ENCODE results near the gene NTN3. TPM values are rescaled to one million over a fixed set of nuclear protein-coding genes. Genes with fewer than 3 reads are reported as not detected.

NTN3 gene
- total RNA-seq, 4 donors from 2014 or later: 0.39 TPM; not detected in 3

- no peak overlapping the region for H3K4me3 ChIP-seq
- no peak for DNase-seq (ENCODE audit: low spot score in 2 of 2)
- TF ChIP-seq CTCF (IDR thresholded peaks at IDR 0.05) (no peak), POLR2A (IDR thresholded peaks at IDR 0.05) (peak in 1 of 2 donors; percentile 19), EP300 (IDR thresholded peaks at IDR 0.05) (peak in 1 of 2 donors; percentile 7)
- WGBS, 2 donors: 64 to 75% methylated on average over 10 to 13 of the region's 14 CpGs
- peak overlapping the region in 3 of 4 donors; percentile 53 to 79 (median 61) for H3K27ac ChIP-seq
- H3K27me3 ChIP-seq: no peaks in the 10 kb centered on the region
- peaks cover 0 to 23% (median 8%) of the 10 kb centered on the region in 4 donors for H3K4me1 ChIP-seq
- H3K36me3 ChIP-seq: no peaks in the 10 kb centered on the region
- no peaks in the 10 kb centered on the region for H3K9me3 ChIP-seq
These were observed 36.1 kb downstream of the NTN3 start for GRCh38 chr16:2507052-2507659.

DNA sequence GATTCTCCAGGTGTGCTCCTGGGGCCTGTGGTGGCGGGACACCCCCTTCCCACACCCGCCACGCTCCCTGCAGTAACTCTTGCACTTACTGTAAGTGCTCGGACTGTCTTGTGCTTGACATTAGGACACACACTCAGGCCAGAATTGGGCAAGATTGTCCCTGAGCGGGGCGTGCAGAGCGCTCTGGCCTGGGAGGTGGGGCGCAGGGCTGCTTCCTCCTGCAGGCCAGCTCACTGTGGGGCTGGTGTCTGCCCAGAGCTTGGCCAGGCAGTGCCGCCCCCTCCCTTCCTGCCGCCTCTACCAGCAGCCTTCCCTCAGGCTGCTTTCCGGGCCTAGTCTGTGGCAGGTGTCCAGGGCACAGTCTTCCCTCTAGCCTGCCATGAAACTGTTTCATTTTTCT lies 36.6 kb downstream of the NTN3 start:
- H3K4me1 ChIP-seq: peaks cover 0 to 23% (median 7%) of the 10 kb centered on the region in 4 donors
- no peaks in the 10 kb centered on the region for H3K9me3 ChIP-seq
- H3K4me3 ChIP-seq: no peak overlapping the region
- no peaks in the 10 kb centered on the region for H3K36me3 ChIP-seq
- WGBS, 2 donors: 73 to 76% methylated on average over 6 to 7 of the region's 11 CpGs
- H3K27ac ChIP-seq: peak overlapping the region in 3 of 4 donors; percentile 53 to 79 (median 61)
- no peak for DNase-seq (ENCODE audit: low spot score in 2 of 2)
- no peaks in the 10 kb centered on the region for H3K27me3 ChIP-seq
- TF ChIP-seq CTCF (IDR thresholded peaks at IDR 0.05): no peak
- TF ChIP-seq EP300 (IDR thresholded peaks at IDR 0.05): peak in 1 of 2 donors; percentile 46

- H3K27me3 ChIP-seq: no peaks in the 10 kb centered on the region
- 85 to 86% methylated on average over 18 of the region's 18 CpGs for WGBS, 2 donors
- no peak overlapping the region for H3K27ac ChIP-seq
- peaks cover 0 to 24% (median 8%) of the 10 kb centered on the region in 4 donors for H3K4me1 ChIP-seq
- no peak for DNase-seq (ENCODE audit: low spot score in 2 of 2)
- TF ChIP-seq EP300 (IDR thresholded peaks at IDR 0.05) (no peak), POLR2A (IDR thresholded peaks at IDR 0.05) (no peak), CTCF (IDR thresholded peaks at IDR 0.05) (no peak)
- no peak overlapping the region for H3K4me3 ChIP-seq
- no peaks in the 10 kb centered on the region for H3K36me3 ChIP-seq
- H3K9me3 ChIP-seq: no peaks in the 10 kb centered on the region
These were observed 37.8 kb downstream of the NTN3 start for GRCh38 chr16:2508722-2509400.

- H3K27ac ChIP-seq: peak overlapping the region in 2 of 4 donors; percentile 8 to 52
- peak; percentile 65 to 71 for DNase-seq (ENCODE audit: low spot score in 2 of 2)
- H3K4me1 ChIP-seq: peaks cover 0 to 40% (median 22%) of the 10 kb centered on the region in 4 donors
- peak overlapping the region in 1 of 4 donors; percentile 13 for H3K4me3 ChIP-seq
- H3K27me3 ChIP-seq: no peaks in the 10 kb centered on the region
- no peaks in the 10 kb centered on the region for H3K9me3 ChIP-seq
- H3K36me3 ChIP-seq: peaks cover 0 to under 1% (median 0%) of the 10 kb centered on the region in 3 donors
- no peak for TF ChIP-seq POLR2A (IDR thresholded peaks at IDR 0.05)
- TF ChIP-seq EP300 (IDR thresholded peaks at IDR 0.05): peak in 1 of 2 donors; percentile 26
- WGBS, 2 donors: 38 to 47% methylated on average over 24 of the region's 24 CpGs
These were observed 40.2 kb downstream of the NTN3 start for GRCh38 chr16:2511128-2511800.

DNA sequence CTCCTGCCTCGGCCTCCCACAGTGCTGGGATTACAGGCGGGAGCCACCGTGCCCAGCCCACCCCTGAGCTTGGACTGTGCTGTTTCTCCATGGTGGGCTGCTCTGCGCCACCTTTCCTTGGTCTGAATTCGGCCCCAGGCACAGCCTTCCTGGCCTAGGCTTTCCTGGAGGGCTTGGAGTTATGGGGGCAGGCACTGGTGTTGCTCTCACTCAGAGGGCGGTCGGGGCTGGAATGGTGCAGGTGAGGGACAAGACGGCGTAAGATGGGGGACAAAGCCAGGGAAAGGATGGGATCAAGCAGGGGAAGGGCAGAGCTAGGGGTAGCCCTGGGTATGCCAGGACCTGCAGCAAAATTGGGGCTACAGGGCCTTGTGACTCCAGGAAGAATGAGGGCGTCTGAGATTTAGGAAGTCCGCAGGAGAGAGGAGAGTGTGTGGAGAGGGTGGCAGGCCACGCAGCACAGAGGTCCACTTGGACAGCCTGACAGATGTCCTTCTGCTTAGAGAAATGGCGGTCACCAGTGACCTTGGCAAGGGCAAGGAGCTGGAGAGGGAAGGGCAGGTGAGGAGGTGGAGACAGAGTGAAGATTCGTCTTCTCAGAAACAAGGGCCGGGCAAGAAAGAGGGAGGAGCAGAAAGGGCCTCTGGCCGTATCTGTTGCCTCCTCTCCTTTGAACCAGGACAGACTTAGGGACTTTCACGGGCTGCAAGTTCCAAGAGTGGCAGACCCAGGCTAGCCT lies 41.1 kb downstream of the NTN3 start:
- peak overlapping the region in 3 of 4 donors; percentile 98 to 100 (median 99) for H3K27ac ChIP-seq
- peaks cover 0 to 49% (median 31%) of the 10 kb centered on the region in 4 donors for H3K4me1 ChIP-seq
- 89 to 90% methylated on average over 15 to 16 of the region's 17 CpGs for WGBS, 2 donors
- no peaks in the 10 kb centered on the region for H3K27me3 ChIP-seq
- TF ChIP-seq EP300 (IDR thresholded peaks at IDR 0.05) (no peak), CTCF (IDR thresholded peaks at IDR 0.05) (no peak), POLR2A (IDR thresholded peaks at IDR 0.05) (no peak)
- DNase-seq (ENCODE audit: low spot score in 2 of 2): no peak
- H3K36me3 ChIP-seq: peaks cover 0 to 4% (median 0%) of the 10 kb centered on the region in 3 donors
- H3K4me3 ChIP-seq: no peak overlapping the region
- no peaks in the 10 kb centered on the region for H3K9me3 ChIP-seq

Data from tibial nerve (tissue), 4 donors.